HG02642 (cell line): ENCODE measurements around the gene PHYH.

ENCODE experiments used
- ATAC-seq: cut with Tn5 transposase; IDR thresholded peaks from one replicate; pipeline ENCODE4 v1.9.1; 2021; ENCODE audit warnings: mild to moderate bottlenecking; ENCODE audit not compliant: unreplicated experiment, poor library complexity

The PHYH gene

DNA sequence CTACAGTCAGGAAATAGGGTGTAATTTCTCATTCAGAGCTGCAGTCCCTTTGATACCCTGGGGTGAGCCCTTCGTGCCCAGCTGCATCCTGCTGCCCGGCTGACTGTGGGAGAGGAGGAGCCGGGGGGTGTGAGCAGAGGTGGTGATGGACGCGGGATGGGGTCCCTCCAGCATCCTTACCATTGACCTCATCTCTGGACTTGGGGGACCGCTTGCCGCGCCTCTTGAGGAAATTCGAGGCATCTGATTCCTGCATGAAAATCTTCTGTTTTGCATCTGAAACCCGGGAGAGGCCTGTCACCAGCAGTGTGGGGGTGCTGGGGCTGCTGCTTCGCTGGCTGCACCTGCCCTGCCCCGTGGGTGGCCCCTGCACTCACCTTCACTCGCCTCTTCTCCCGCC lies 66.5 kb downstream of the PHYH start:
- no peak for ATAC-seq

DNA sequence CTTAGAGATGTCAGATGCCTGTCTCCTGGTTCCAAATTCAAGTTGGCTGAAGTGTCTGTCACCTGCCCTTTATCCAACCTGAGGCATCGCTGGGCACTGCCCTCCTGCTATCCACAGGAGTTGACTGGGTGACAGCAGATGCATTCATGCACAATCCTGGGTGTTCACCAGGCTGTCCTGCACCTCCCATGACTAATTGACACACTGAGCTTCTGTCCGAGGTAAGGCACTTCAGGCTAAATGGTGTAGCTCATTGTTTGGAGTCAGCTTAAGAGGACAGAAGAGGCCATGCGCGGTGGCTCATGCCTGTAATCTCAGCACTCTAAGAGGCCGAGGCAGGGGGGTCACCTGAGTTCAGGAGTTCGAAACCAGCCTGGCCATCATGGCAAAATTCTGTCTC lies 68.1 kb downstream of the PHYH start:
- no peak for ATAC-seq

DNA sequence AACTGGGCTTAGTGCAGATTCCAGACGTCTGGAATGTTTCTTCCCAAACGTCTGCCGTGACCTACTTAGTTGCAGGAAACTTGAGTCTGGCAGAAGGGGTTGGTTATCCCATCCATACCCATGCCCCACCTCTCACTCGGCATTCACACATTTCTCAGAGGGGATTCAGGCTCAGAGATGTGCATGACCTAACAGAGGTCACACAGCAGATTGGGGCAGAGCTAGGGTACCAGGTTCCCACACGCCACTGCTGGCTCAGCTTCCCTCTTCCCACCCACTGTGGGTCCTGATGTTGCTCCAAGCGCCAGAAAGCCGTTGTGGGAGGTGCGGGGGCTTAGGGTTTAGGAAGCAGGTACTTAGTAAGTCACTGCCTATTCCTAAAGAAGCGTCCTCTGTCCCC lies 68.7 kb downstream of the PHYH start:
- no peak for ATAC-seq
